SKM-1 (cell line): Measurements from ENCODE around the gene MIS12.

Source experiments
- DNase-seq: peaks from one replicate; lab custom pipeline; 2025; ENCODE audit not compliant: unreplicated experiment; lab: John Stamatoyannopoulos, UW

MIS12 gene

DNA sequence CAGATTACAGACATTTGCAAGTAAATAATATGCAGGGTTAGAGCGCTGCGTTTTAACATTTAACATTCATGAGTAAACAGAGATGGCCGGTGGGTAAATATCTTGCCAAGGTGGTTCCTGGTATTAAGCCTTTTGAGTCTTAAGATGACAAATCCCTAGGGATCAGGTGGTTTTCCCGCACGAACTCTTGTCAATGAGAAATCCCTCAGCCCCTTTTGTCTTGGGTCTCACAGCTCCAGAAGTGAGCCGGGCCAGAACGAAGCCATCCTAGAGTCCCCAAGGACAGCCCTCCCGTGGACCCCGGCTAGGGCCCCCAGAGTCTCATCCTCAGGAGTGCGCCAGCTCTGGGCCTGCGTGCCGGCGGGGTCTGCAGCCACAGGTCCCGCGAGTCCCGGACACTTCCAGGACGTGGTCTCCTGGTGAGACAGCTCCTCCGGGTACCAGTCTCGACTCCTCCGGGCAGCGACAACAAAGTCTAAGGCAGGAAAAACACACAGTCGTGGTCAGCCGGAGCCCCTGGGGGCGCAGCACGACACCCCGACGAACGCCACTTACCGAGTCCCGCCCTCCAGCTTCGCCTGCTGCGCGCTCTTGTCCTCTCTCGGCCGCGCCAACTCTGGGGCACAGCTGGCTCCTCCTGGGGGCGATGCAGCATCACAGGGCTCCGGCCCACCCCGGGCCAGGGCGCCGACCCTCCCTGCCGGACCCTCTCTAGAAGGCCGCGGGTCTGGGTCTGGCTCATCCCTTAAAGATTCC, 13.3 kb downstream of the MIS12 start:
- DNase-seq = no peak

DNA sequence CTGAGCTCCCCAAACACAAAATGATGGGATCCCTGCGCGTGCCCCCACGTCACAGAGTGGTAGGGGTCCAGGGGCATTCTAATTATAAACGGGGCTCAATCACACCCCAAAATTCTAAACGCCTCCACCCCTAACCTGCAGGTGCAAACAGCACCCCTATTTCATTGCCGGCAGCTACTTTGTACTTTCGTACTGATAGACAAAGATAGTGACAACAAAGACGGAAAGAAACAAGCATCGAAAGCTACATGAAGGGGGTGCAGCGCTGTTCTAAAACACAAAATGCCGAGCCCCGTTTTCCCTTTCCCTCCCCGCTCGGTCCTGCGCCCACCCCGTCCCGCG, 13.9 kb downstream of the MIS12 start:
- DNase-seq = no peak

DNA sequence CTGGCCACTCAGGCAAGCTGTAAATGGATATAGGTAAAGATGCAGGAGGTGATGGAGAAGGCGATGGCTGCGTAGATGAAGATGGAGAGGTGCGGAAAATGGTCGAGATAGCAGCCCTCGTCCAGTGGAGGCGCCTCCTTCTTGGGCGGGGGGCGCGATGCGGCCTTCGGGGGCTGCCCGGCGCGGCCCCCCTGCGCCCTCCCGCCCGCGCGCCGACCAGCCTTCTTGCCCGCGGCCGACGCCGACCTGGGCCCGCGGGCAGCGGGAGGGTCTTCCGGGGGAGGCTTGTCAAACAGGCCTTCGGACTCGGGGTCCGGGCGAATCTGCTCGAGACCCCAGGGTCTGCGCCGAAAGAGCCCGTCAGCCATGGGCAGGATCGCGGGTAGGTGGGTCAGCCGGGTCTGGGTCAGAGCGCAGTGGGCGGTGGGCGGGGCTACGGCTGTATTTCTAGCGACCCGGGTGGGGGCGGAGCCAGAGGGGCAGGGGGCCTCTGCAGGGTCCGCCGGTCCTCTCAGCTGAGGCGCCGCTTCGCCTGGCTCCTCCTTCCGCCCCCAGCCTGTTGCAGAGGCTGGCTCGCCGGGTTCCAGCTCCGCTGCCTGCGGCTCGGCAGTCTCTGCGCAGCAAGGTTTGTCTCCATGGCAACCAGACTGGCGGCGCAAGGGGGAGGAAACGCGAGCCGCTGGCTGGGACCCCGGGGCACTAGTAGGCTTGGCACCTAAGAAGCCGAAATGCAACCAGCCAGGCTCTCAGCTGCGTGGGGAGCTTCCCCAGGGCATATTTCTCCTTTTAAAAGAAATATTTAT, 14.4 kb downstream of the MIS12 start:
- DNase-seq = no peak

DNA sequence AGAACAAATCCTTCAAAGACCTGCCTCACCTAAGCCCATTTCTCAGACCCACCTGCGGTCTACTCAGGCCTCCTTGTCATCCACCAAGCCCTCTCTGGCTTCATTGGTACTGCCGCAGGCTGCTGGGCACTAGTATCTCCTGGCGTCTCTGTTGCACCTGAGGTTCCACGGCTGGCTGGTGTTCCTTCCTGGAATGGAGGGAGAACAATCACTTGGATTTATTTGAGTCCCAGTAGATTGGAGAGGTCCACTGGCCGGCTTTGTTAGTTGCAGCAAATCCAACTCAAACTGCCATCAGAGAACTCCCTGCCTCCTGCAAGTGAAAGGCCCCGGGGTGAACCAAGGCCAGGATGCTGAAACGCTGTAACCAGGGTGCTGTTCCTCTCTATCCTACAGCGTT, 15.3 kb downstream of the MIS12 start:
- DNase-seq = no peak

DNA sequence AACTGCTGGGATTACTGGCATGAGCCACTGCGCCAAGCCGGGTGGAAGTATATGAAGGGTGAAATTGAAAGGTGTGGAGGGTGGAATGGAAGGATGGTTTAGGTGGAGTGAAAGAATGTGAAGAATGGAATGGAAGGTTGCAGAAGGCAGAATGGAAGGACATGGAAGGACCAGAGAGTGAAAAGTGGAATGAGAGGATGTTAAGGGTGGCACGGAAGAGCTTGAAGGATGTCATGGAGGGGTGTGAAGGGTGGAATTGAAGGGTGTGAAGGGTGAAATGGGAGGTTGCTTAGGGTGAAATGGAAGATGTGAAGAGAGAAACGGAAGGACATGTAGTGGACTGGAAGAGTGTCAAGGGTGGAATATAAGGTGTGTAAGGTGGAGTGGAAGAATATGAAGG, 16.2 kb downstream of the MIS12 start:
- DNase-seq = no peak

DNA sequence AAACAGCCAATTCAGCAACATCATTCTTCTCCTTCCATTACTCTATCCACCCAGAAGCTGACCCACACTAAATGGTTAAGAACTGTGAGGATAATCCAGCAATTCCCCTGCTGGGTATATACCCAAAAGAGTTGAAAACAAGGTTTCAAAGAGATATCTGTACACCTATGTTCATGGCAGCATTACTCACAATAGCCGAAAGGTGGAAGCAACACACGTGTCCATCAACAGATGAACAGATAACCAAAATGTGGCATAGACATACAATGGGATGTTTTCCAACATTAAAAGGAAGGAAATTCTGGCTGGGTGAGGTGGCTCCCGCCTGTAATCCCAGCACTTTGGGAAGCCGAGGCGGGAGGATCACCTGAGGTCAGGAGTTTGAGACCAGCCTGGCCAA, 19.9 kb downstream of the MIS12 start:
- no peak for DNase-seq

DNA sequence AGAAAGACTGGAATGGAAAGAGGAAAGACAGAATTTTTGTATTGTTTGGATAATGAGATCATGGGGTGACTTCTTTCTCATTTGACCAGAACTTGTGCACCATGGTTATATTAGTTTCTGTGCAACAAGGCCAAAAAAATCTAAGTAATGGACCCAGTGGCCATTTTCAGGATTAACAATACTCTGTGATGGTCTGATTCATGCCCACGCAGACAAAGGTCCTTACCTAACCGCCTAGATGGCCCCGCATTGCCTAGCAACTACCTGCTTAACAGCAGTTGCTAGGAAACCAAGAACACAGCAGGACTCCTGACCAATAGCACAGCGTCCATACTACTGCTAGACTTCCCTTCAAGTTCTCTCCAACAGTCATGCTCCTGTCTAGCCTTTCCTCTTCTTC, 22.4 kb downstream of the MIS12 start:
- DNase-seq = no peak

DNA sequence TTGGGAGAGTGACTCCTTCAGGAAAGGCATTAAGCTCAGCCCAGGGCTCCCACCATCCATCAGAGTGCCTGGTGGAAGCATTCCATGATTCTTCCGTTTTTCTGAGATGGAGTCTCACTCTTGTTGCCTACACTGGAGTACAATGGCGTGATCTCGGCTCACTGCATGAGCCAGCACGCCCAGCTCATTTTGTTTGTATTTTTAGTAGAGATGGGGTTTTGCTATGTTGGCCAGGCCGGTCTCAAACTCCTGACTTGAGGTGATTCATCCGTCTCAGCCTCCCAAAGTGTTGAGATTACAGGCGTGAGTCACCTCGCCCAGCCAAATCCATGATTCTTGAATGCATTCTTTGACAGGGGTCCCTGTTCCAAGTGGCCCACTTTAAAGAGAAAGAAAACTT, 23.1 kb downstream of the MIS12 start:
- DNase-seq = no peak

DNA sequence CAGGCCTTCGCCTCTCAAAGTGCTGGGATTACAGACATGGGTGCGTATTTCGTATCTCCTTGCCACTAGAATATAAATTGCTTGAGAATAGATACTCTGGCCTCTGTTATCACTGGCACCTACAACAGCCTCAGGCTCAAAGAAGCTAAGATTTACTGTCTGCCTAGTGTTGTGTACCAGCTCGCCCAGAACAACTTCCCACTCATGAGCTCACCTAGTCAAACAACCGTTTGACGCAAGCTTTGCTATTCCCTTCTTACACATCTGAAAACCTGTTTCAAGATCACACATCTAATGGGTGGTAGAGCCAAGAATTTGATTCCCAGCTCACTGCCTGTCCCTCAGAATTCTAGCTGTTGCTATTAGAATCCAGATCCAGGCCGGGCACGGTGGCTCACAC, 24.4 kb downstream of the MIS12 start:
- no peak for DNase-seq

DNA sequence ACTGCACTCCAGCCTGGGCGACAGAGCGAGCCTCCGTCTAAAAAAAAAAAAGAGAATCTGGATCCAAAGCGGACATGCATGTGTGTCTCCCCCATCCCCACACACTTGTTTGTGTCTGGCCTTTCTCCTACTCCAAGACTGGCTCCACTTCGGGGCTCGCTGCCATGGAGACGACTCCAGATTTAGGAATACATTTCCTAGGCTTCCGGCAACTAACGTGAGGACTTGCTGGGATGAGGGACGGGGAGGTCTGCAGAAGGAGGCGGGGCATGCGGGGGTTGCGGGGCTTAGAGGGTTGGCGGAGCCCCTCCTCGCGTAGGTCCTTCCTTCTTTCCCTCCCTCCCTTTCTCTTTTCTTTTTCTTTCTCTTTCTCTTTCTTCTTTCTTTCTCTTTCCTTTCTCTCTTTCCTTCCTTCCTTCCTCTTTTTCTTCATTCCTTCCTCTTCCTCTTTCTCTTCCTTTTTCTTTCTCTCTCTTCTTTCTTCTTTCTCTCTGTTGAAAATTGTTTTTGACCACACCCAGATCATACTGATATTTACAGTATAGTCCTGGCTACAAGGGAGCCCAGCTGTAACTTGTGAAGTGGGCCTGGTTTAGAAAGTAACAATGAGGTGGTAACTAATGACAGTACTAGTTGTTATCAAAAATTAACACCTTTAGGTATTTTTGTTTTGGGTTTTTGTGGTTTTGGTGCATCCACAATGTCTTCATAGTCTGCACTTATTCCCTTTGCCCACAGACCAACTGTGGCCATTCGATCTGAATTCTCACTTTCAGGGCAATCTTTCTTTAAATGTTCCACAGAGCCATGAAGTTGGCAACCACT, 25.2 kb downstream of the MIS12 start:
- no peak for DNase-seq

DNA sequence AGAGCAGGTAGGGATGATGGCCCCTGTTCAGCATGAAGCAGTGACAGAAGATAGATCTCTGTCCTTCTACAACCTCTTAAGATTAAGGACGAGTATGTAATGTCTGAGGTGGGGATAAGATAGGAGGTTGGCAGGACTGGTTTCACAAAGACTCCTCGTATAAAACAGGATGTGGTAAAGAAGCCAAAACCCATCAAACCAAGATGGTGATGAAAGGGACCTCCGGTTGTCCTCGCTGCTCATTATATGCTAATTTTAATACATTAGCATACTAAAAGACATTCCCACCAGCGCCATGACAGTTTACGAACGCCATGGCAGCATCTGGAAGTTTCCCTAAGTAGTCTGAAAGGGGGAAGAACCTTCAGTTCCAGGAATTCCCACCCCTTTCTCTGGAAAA, 27.3 kb downstream of the MIS12 start:
- DNase-seq = no peak

DNA sequence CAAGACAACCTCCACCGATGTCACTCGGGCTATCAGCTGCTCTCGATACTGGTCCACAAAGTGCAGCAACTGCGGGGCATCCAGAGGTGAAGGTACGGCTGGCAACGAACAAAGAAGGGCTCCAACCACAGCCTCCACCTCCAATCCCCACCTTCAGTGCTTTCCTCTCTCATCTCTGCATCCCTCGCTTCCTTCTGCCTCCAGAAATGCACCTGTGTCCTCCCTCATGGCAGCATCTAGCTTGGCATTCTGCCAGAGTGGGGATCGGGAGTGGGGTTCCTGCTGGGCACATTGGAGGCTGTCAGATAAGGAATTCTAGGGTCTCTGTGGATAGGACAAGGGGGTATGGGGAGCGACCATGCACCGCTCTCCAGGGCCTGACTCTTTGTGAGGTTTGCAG, 28.6 kb downstream of the MIS12 start:
- DNase-seq = no peak

DNA sequence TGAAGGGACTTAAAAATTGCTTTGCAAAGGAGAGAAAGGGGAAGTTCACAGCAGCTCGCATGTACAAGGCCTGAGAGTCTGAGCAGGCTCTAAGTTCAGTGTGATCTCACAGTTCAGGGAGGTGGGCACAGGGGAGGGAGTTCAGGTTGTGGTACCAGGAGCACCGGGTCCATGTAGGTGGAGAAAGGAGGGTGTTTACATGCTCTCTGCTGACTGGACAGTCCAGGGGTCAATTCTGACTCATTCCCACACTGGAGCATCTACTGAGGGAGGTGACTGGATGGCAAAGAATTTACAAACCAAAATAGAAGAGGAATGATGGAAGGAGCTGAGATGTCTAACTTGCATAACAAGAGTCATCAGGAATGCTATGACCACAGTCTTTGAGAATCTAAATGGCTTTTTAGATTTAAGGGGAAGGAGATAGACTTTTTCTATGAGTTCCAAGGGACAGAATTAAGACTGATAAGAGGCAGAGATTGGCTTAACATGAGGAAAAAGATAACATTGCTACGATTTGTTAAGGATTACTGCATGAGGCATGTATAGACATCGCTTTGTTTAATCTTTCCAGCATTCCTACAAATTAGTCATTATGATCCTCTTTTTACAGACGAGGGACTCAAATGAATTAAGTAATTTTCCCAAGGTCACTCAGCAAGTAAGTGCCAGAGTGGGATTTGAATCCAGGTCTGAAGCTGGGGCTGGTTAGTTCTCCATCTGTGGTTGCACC, 29.9 kb downstream of the MIS12 start:
- no peak for DNase-seq

DNA sequence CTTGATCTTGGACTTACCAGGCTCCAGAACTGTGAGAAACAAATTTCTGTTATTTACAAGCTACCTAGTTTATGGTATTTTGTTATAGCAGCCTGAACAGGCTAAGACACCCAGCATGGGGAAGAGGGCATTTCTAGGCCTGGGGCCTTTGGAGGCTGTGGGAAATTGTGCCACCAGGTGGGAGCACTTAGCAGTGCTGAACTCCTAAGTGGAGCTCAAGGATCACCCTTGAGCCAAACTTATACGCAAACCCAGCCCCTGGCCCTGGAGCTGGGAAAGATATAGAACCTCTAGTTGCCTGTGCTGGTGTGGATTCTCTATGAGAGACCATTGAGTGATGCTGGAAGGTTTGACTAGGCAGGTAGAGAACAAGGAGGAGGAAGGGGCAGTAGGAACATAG, 36.1 kb downstream of the MIS12 start:
- DNase-seq = no peak

DNA sequence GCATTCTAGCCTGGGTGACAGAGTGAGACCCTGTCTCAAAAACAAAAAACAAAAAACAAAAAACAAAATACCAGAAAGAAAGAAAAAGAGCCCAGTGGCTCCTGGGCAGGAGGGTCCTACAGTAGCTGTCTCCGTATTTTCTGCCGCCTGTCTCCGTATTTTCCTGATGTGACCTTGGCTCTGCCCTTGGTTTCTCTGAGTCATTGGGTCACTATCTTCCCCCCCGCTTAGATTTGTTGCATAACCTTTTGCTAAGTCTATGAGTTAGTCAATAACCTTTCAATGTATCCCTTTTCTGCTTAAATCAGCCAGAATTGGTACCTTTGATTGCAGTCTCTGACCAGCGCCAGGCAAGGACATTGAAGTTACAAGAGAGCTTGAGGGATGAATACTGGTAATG, 36.9 kb downstream of the MIS12 start:
- DNase-seq = no peak

DNA sequence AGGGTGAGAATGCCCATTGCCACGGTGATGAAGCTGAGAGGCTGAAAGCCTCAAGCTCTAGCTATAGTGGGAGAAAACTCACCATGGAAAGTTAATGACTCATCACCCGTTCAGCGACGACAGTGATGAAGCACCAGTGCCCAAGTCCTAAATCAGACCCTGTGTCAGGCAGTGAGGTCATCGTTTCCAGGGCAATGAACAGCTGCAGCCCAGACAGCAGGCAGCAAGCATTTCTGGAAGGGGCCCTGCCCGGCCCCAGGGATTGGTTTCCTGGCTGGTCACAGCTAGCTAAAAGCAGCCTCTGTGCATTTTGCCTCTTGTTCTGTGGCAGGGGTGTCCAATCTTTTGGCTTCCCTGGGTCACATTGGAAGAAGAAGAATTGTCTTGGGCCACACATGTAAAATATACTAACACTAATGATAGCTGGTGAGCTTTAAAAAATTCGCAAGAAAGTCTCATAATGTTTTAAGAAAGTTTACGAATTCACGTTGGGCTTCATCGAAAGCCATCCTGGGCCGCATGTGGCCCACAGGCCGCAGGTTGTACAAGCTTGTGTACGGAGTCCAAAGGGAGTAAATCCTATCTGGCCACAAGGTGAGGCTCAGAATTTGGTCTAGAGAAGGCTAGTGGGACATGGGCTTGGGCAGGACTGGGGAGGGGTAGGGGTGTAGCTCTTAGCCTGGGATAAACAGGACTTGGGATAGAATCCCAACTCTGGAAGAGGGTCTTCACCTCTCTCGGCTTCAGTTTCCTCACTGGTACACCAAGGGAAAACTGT, 40.6 kb downstream of the MIS12 start:
- no peak for DNase-seq

DNA sequence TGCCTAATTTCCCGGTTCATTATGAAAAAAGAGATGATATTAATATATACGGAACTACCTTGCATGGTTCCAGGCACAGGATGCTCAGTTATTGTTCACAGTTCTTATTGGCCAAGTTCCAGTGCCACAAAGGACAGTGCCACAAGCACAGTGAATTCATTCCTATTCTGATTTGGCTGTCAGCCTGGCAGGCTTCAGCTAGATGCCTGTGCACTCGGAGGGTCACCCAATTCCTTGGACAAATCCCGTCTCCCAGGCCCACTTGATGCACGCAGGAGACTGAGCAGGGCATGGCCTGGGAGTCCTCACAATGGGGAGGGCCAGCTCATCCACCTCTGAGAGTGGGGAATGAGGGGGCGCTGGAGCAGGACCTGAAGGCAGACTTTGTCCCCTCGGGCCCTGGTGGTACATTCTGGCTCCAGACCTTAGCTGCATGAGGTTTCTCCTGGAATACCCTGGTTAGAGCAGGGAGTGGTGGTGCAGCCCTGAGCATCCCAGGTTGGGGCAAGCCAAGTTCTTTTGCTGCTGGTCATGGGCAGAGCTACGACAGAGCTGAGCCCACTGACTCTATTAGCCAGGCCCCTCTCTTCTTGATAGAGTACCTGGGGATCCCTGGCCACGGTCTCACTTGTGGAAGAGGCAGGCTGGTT, 41.4 kb downstream of the MIS12 start:
- no peak for DNase-seq

DNA sequence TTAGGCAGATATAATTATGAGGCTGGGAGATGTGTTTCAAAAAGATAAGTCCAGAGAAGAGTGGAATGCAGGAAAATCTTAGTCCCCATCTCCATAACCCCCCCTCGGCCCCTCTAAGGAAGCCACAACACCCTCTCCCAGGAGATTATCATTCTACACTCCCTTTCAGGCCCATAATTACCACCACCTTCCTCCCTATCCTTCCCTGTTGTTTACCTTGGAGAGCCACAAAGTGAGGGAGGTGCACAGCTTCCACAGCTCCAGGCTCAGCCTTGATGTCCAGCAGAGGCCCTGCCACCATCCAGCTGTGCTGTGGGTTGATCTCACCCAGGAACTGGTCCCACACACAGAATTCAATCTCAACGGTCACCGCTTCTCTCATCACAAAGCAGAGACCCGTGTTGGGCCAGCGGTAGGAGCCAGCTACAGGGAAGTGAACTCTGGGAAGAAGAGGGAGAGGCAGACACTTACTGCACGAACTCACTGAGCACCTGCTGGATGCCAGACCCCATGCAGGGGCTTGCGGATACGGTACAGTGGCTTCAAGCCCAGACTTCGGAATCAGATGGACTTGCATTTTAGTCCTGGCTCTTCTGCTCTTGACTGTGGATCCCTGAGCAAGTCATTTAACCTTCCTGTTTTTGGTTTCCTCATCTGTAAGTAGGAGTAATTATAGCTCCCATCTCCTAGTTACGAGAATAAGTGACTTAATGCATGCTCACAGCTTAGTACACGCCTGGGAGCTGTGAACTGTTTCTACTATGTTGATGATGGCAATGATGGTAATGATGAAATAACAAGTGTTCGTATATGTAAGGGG, 44.1 kb downstream of the MIS12 start:
- no peak for DNase-seq

DNA sequence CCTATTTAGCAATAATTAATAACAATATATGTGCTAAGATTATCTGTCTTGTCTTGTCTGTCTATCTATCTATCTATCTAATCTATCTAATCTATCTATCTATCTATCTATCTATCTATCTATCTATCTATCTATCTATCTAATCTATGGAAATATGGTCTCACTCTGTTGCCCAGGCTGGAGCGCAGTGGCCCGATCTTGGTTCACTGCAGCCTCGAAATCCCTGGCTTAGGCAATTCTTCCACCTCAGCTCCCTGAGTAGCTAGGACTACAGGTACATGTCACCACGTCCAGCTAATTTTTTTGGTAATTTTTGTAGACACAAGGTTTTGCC, 44.7 kb downstream of the MIS12 start:
- DNase-seq = no peak
